Panc1 (cell line): ENCODE measurements around the gene SLC8A1. TPM values are rescaled to one million over a fixed set of nuclear protein-coding genes. Genes with fewer than 3 reads are reported as not detected.

Experiments used
- ATAC-seq: fragments of 200-7000 bp; cut with Tn5 transposase; 2 replicates; pipeline ENCODE4 v1.9.1; 2020; ENCODE audit warnings: mild to moderate bottlenecking, moderate library complexity
- BruUV-seq: library from RNA; stranded (reverse); fragments of 400-500 nt; replicated peaks from 2 replicates; lab custom pipeline; 2021; lab: Mats Ljungman, UMichigan
- CTCF ChIA-PET: fragments of 300-600 bp; sonication (Branson Sonifier 250); formaldehyde crosslinking; loops from one replicate; lab custom pipeline; 2022; ENCODE audit warnings: antibody characterized with exemption; lab: Charles Lee
- POLR2A ChIA-PET: fragments of 300-600 bp; sonication (Branson Sonifier 250); formaldehyde crosslinking; loops from one replicate; lab custom pipeline; 2022; ENCODE audit warnings: antibody characterized with exemption; lab: Charles Lee
- DNase-seq: peaks from one replicate; pipeline ENCODE4 v3.0.0-alpha.2; 2010; ENCODE audit warnings: low read depth, low spot score
- H3K27ac ChIP-seq: 2 replicates; pipeline ENCODE4 v1.5.1; 2011; ENCODE audit warnings: mild to moderate bottlenecking, low read length, inconsistent platforms
- H3K27me3 ChIP-seq: fragments of 200-500 bp; sonication (Bioruptor generic); 2 replicates; pipeline ENCODE4 v1.6.0; 2014; ENCODE audit warnings: low read length, inconsistent platforms; ENCODE audit not compliant: control insufficient read depth, insufficient read depth
- H3K36me3 ChIP-seq: fragments of 200-500 bp; sonication (Bioruptor generic); 2 replicates; pipeline ENCODE4 v1.5.1; 2014; ENCODE audit warnings: inconsistent platforms, mild to moderate bottlenecking, low read length, moderate library complexity; ENCODE audit not compliant: control insufficient read depth, insufficient read depth
- H3K4me1 ChIP-seq: 2 replicates; pipeline ENCODE4 v1.5.1; 2011; ENCODE audit warnings: inconsistent platforms, mild to moderate bottlenecking, low read length, moderate library complexity; ENCODE audit not compliant: control insufficient read depth, insufficient read depth
- H3K4me3 ChIP-seq, 2 experiments: 2 replicates each; pipeline ENCODE4 v1.5.1; 2011 to 2012; ENCODE audit warnings: low read depth in 2 of 2, low read length in 2 of 2, mild to moderate bottlenecking in 2 of 2, inconsistent platforms in 1 of 2, moderate library complexity in 1 of 2
- H3K9me3 ChIP-seq: fragments of 200-500 bp; sonication (Bioruptor generic); 2 replicates; pipeline ENCODE4 v1.5.1; 2014; ENCODE audit warnings: low read depth, mild to moderate bottlenecking, inconsistent platforms, low read length, moderate library complexity; ENCODE audit not compliant: control insufficient read depth, insufficient read depth
- POLR2AphosphoS5 ChIP-seq: IDR thresholded peaks from 2 replicates; pipeline ENCODE4 v1.6.1; 2012; ENCODE audit warnings: mild to moderate bottlenecking, low read depth, low read length, moderate library complexity
- SIN3A ChIP-seq: IDR thresholded peaks from 2 replicates; pipeline ENCODE4 v1.6.1; 2012; ENCODE audit warnings: low read depth, mild to moderate bottlenecking, low read length, moderate library complexity, borderline replicate concordance; ENCODE audit not compliant: insufficient read depth
- TCF7L2 ChIP-seq: IDR thresholded peaks from 2 replicates; pipeline ENCODE4 v1.6.1; 2011; ENCODE audit warnings: mild to moderate bottlenecking, low read depth, low read length, inconsistent platforms
- in situ Hi-C: cut with HindIII; loops from 2 replicates; pipeline ENCODE4 v1.10.0; 2016; ENCODE audit warnings: low sequenced_read_pairs, low pct_unique_long_range_greater_than_20kb
- intact Hi-C: fragments of 100-400 bp; cut with micrococcal nuclease; formaldehyde crosslinking; loops from one replicate; pipeline ENCODE4 v1.10.0; 2022; ENCODE audit not compliant: unreplicated experiment
- total RNA-seq: library from RNA; stranded (reverse); gene quantifications from one replicate; pipeline ENCODE4 v1.2.1, GENCODE V29; 2021; ENCODE audit not compliant: unreplicated experiment
- TF ChIP-seq, protein P1 (sequence below), 2 experiments: IDR thresholded peaks; 2 replicates each; pipeline ENCODE4 v1.6.1; 2011 to 2012; ENCODE audit warnings: low read depth in 2 of 2, control low read depth in 1 of 2, low read length in 1 of 2, mild to moderate bottlenecking in 1 of 2, moderate library complexity in 1 of 2; ENCODE audit not compliant: insufficient read depth in 1 of 2
- TF ChIP-seq, protein P2 (sequence below): fragments of 450-650 bp; IDR thresholded peaks from 2 replicates; pipeline ENCODE4 v1.5.1; 2017; ENCODE audit warnings: mild to moderate bottlenecking

SLC8A1 gene
- total RNA-seq, 1 experiment from 2014 or later, result 0.59 TPM

DNA sequence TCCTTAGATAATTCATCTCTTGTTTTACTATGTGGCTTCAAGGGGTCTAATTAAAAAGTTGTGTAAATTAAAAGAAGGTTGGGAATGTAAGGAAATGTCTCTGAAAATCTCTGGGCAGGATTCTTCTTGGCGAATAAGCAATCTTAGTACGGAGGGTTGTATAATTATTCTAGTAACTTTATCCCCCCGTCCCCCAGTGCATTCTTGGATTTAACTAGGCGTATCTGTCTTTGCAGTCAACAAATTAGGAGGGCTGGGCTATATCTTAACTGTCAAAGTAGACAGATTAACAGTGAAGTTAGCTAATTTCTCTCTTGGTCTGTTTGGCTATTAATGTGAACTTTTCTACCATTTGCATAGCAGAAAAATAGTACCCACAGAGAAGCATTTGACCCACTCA lies 343.0 kb downstream of the SLC8A1 start:
- Histone ChIP-seq H3K27ac (no peak overlapping the region), H3K9me3 (no peaks in the 10 kb centered on the region), H3K36me3 (no peaks in the 10 kb centered on the region), H3K4me3 (no peak overlapping the region), H3K4me1 (no peaks in the 10 kb centered on the region), H3K27me3 (no peaks in the 10 kb centered on the region)
- in situ Hi-C loops, result no loop called here
- BruUV-seq, result no TSS peak
- ATAC-seq (no peak), DNase-seq (no peak)
- POLR2A ChIA-PET, result no interaction called here
- CTCF ChIA-PET, result no interaction called here
- TF ChIP-seq TCF7L2 (no peak), POLR2AphosphoS5 (no peak), SIN3A (no peak)
- TF ChIP-seq, protein P1, sequence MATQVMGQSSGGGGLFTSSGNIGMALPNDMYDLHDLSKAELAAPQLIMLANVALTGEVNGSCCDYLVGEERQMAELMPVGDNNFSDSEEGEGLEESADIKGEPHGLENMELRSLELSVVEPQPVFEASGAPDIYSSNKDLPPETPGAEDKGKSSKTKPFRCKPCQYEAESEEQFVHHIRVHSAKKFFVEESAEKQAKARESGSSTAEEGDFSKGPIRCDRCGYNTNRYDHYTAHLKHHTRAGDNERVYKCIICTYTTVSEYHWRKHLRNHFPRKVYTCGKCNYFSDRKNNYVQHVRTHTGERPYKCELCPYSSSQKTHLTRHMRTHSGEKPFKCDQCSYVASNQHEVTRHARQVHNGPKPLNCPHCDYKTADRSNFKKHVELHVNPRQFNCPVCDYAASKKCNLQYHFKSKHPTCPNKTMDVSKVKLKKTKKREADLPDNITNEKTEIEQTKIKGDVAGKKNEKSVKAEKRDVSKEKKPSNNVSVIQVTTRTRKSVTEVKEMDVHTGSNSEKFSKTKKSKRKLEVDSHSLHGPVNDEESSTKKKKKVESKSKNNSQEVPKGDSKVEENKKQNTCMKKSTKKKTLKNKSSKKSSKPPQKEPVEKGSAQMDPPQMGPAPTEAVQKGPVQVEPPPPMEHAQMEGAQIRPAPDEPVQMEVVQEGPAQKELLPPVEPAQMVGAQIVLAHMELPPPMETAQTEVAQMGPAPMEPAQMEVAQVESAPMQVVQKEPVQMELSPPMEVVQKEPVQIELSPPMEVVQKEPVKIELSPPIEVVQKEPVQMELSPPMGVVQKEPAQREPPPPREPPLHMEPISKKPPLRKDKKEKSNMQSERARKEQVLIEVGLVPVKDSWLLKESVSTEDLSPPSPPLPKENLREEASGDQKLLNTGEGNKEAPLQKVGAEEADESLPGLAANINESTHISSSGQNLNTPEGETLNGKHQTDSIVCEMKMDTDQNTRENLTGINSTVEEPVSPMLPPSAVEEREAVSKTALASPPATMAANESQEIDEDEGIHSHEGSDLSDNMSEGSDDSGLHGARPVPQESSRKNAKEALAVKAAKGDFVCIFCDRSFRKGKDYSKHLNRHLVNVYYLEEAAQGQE (IDR thresholded peaks at IDR 0.05; ENCODE audit: insufficient read depth in 1 of 2, low read depth in 2 of 2, low read length in 1 of 2), result no peak
- TF ChIP-seq, protein P2, sequence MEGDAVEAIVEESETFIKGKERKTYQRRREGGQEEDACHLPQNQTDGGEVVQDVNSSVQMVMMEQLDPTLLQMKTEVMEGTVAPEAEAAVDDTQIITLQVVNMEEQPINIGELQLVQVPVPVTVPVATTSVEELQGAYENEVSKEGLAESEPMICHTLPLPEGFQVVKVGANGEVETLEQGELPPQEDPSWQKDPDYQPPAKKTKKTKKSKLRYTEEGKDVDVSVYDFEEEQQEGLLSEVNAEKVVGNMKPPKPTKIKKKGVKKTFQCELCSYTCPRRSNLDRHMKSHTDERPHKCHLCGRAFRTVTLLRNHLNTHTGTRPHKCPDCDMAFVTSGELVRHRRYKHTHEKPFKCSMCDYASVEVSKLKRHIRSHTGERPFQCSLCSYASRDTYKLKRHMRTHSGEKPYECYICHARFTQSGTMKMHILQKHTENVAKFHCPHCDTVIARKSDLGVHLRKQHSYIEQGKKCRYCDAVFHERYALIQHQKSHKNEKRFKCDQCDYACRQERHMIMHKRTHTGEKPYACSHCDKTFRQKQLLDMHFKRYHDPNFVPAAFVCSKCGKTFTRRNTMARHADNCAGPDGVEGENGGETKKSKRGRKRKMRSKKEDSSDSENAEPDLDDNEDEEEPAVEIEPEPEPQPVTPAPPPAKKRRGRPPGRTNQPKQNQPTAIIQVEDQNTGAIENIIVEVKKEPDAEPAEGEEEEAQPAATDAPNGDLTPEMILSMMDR, result no peak
- intact Hi-C loops, result no loop called here

DNA sequence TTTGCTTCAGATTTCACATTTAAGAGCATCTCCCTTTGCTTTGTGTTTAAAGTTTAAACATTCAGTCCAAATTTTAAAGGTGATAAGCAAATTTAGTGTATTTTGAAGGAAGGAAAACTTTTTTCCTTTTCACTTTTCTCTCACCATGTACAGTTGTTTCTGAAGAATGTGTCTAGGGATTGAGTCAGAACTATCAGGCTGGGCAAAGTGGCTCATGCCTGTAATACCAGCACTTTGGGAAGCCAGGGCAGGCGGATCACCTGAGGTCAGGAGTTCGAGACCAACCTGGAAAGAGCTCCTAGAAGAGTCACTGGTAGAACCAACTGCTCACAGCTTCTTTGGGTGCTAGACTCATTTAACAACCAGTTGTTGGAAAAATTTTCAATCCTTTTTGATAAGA lies 345.8 kb downstream of the SLC8A1 start:
- no peak overlapping the region for H3K4me3 ChIP-seq
- no peaks in the 10 kb centered on the region for H3K27me3 ChIP-seq
- no peaks in the 10 kb centered on the region for H3K36me3 ChIP-seq
- H3K4me1 ChIP-seq, result no peaks in the 10 kb centered on the region
- no peaks in the 10 kb centered on the region for H3K9me3 ChIP-seq
- ChIA-PET CTCF (no interaction called here), POLR2A (no interaction called here)
- intact Hi-C loops, result no loop called here
- DNase-seq (no peak), ATAC-seq (no peak)
- BruUV-seq, result no TSS peak
- in situ Hi-C loops, result no loop called here
- H3K27ac ChIP-seq, result no peak overlapping the region
- TF ChIP-seq, protein P2, result no peak
- TF ChIP-seq, protein P1 (IDR thresholded peaks at IDR 0.05; ENCODE audit: insufficient read depth in 1 of 2, low read depth in 2 of 2, low read length in 1 of 2), result no peak
- TF ChIP-seq POLR2AphosphoS5, result no peak
- TF ChIP-seq TCF7L2, result no peak
- no peak for TF ChIP-seq SIN3A
